ENCODE data around the gene FOXK2. TPM values are rescaled to one million over a fixed set of nuclear protein-coding genes. Genes with fewer than 3 reads are reported as not detected.
A peak's percentile ranks its signal among the peaks of the same experiment; 100 is the strongest.

FOXK2 gene
- total RNA-seq = 10 to 100 TPM; 40.4 to 76.7 (median 52.4) TPM

- WGBS, 2 donors = 4 to 8% methylated on average over 27 to 80 of the region's 114 CpGs
- DNase-seq (ENCODE audit: low spot score in 2 of 2) = peak; percentile 89 to 97
- TF ChIP-seq, protein P1, sequence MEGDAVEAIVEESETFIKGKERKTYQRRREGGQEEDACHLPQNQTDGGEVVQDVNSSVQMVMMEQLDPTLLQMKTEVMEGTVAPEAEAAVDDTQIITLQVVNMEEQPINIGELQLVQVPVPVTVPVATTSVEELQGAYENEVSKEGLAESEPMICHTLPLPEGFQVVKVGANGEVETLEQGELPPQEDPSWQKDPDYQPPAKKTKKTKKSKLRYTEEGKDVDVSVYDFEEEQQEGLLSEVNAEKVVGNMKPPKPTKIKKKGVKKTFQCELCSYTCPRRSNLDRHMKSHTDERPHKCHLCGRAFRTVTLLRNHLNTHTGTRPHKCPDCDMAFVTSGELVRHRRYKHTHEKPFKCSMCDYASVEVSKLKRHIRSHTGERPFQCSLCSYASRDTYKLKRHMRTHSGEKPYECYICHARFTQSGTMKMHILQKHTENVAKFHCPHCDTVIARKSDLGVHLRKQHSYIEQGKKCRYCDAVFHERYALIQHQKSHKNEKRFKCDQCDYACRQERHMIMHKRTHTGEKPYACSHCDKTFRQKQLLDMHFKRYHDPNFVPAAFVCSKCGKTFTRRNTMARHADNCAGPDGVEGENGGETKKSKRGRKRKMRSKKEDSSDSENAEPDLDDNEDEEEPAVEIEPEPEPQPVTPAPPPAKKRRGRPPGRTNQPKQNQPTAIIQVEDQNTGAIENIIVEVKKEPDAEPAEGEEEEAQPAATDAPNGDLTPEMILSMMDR (IDR thresholded peaks at IDR 0.05) = no peak
- no peak for TF ChIP-seq POLR2A (IDR thresholded peaks at IDR 0.05)
Observed at GRCh38 chr17:82518826-82519810, at the start of gene FOXK2. Gene FOXK2, plus strand, starts transcription at chr17:82519732. Its CDS starts 157 bp downstream, at chr17:82519889.

GRCh38 chr17:82470065-82470464, 49.5 kb upstream of the FOXK2 start:
- DNase-seq (ENCODE audit: low spot score in 2 of 2) = no peak
- no peak overlapping the region for H3K4me3 ChIP-seq (ENCODE audit: low read depth, poor library complexity, severe bottlenecking)
- 94 to 95% methylated on average over 7 of the region's 7 CpGs for WGBS, 2 donors
- intact Hi-C loops (cut with DNase I; ENCODE audit: low total_unique reads) = no loop called here
- no peak for TF ChIP-seq POLR2A (IDR thresholded peaks at IDR 0.05)
- TF ChIP-seq, protein P1 (IDR thresholded peaks at IDR 0.05) = no peak

More at GRCh38 chr17:82518826-82519810, at the start of gene FOXK2:
- intact Hi-C loops (cut with DNase I; ENCODE audit: low total_unique reads) = no loop called here
- peak within 1 kb of the TSS; percentile 68 for H3K4me3 ChIP-seq (ENCODE audit: low read depth, poor library complexity, severe bottlenecking)

DNA sequence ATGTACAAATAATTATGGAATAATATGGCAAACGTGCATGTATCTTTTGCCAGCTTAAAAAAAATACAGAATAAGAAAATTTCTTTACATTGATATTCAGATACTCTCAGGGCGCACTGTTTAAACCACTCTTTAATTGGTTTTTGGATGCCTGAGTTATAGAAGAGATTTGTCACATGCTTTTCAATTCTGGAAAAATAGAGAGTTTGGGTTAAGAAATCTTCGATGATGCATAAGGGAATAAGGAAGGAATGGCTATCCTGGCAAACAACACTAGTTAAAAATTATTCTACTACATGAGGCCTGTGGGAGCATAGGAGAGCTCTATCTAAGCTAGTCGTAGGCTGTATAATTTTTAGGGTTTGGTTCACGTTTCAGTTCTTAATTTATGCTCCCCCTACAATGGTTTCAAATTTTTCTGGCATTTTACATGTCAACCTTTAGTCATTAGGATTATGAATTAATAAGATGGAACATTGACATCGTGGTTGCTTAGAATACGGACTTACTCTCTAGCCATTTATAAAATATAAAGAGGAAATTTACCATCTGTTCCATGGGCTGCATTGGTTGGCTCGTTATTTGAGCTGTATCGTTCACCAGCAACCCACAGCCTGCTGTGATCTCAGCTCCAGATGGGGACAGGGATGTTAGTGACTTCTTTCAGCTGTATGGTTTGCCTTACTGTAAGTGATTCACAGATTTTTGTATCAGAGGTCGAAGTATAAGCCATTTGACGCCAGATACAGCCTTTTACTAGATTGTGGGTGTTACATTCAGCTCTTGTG, 45.1 kb upstream of the FOXK2 start:
- TF ChIP-seq POLR2A (IDR thresholded peaks at IDR 0.05) = no peak
- TF ChIP-seq, protein P1 (IDR thresholded peaks at IDR 0.05) = no peak
- intact Hi-C loops (cut with DNase I; ENCODE audit: low total_unique reads) = no loop called here
- 78 to 86% methylated on average over 11 of the region's 11 CpGs for WGBS, 2 donors

DNA sequence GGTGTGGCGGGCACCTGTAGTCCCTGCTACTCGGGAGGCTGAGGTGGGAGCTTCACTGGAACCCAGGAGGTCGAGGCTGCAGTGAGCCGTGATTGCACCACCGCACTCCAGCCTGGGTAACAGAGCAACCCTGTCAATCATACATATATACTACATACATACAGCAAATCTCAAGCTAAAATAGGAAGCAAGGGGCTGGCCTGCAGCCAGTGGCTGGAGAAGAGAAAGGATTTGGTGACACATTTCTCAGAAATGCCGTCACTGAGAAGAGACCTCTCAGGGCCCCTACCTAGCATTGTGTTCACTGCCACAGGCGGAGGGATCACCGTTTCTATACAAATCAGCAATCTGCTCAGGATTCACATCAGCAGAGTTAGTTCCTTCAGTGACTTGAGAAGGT, 44.1 kb upstream of the FOXK2 start:
- intact Hi-C loops (cut with DNase I; ENCODE audit: low total_unique reads) = no loop called here
- WGBS, 2 donors = 89 to 91% methylated on average over 8 of the region's 8 CpGs
- no peak for TF ChIP-seq POLR2A (IDR thresholded peaks at IDR 0.05)
- TF ChIP-seq, protein P1 (IDR thresholded peaks at IDR 0.05) = no peak
- no peak overlapping the region for H3K4me3 ChIP-seq (ENCODE audit: low read depth, poor library complexity, severe bottlenecking)
- no peak for DNase-seq (ENCODE audit: low spot score in 2 of 2)

More for the DNA sequence above, 45.1 kb upstream of the FOXK2 start:
- H3K4me3 ChIP-seq (ENCODE audit: low read depth, poor library complexity, severe bottlenecking) = no peak overlapping the region
- no peak for DNase-seq (ENCODE audit: low spot score in 2 of 2)

- H3K4me3 ChIP-seq (ENCODE audit: low read depth, poor library complexity, severe bottlenecking) = no peak overlapping the region
- TF ChIP-seq, protein P1 (IDR thresholded peaks at IDR 0.05) = no peak
- no peak for TF ChIP-seq POLR2A (IDR thresholded peaks at IDR 0.05)
- 87 to 90% methylated on average over 8 of the region's 8 CpGs for WGBS, 2 donors
- intact Hi-C loops (cut with DNase I; ENCODE audit: low total_unique reads) = no loop called here
- DNase-seq (ENCODE audit: low spot score in 2 of 2) = no peak
Observed at GRCh38 chr17:82477934-82478333, 41.6 kb upstream of the FOXK2 start.
